HG03095 (cell line): ENCODE measurements around the gene ARPP19.
"Not testable (repeated sequence)": the region's sequence is repeated elsewhere in the genome, so short reads cannot be mapped to it uniquely, and the experiment has no call there.

ENCODE experiments used
- ATAC-seq: cut with Tn5 transposase; IDR thresholded peaks from one replicate; pipeline ENCODE4 v1.9.1; 2021; ENCODE audit warnings: moderate library complexity; ENCODE audit not compliant: unreplicated experiment

Gene ARPP19

GRCh38 chr15:52551762-52552161 lies 17.1 kb downstream of the ARPP19 start:
- ATAC-seq = no peak

- ATAC-seq = not testable (repeated sequence)
Observed at GRCh38 chr15:52551186-52551585, 17.6 kb downstream of the ARPP19 start.

DNA sequence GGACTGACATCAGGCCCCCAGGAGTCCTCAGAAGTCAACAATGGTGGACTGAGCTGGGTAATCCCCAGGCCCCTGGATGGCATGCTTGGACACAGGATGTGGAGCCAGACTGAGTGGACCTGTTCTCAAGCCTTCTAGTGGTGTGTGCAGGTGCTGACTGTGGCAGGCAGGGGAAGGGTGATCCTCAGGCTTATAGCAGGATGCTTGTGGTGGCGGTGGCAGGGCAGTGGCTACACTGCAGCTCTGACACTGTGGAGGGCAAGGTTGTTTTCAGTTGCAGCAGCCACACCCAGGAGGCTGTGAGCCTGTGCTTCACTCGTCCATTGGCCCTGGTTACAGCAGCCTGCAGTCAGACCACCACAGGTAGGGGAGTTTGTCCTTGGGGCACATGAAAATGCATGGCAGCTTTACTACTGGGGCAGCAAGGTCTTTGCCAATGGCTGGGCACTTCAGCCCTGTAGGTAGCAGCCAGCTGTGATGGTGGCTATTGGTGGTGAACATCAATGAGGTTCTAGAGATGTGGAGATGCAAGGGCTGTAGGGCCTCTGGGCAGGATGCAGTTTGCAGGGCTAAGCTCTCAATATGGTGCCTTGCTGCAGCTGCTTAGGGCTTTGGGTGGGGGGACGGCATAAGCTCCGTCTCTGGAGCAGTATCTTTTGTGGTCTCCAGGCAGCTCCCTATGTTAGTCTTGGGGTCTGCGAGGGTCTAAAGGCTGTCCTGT lies 22.6 kb downstream of the ARPP19 start:
- no peak for ATAC-seq

DNA sequence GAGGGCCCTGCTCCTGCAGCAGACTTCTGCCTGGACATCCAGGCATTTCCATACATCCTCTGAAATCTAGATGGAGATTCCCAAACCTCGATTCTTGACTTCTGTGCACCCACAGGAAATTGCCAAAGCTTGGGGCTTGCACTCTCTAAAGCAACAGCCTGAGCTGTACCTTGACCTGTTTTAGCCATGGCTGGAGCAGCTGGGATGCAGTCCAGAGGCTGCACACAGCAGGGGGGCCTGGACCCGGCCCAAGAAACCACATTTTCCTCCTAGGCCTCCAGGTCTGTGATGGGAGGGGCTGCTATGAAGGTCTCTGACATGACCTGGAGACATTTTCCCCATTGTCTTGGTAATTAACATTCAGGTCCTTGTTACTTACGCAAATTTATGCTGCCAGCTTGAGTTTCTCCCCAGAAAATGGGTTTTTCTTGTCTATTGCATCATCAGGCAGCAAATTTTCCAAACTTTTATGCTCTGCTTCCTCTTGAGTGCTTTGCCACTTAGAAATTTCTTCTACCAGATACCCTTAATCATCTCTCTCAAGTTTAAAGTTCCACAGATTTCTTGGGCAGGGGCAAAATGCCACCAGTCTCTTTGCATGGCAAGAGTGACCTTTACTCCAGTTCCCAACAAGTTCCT lies 28.3 kb downstream of the ARPP19 start:
- no peak for ATAC-seq

- ATAC-seq = no peak
Observed at GRCh38 chr15:52537459-52537858, 31.4 kb downstream of the ARPP19 start.

DNA sequence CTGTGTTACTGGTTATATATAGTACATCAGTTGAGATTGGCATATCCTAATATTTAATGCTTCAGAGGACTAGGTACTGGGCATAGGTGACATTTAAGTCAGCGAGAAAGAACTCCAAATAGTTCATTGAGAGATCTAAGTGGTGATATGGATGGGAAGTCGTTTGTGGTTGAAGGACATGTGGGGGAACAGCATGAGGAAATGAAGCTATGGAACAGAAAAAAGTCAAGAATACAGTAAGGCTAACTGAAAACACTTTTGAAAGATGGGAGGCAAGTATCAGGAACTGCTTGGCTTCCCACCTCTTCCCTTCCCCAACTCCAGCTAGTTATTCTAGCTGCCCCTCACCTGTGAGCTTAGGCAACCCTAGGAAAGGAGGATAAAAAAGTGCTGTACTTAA lies 36.4 kb downstream of the ARPP19 start:
- ATAC-seq = no peak

- no peak for ATAC-seq
Observed at GRCh38 chr15:52529940-52530339, 38.9 kb downstream of the ARPP19 start.

GRCh38 chr15:52529341-52529924 lies 39.4 kb downstream of the ARPP19 start:
- peak; percentile 3 for ATAC-seq

GRCh38 chr15:52528564-52529340 lies 40.1 kb downstream of the ARPP19 start, which contains the start of gene MYO5A:
Gene MYO5A (minus strand): TSS chr15:52528880. CDS start chr15:52528806, 74 bp downstream.
- ATAC-seq = peak; percentile 74

DNA sequence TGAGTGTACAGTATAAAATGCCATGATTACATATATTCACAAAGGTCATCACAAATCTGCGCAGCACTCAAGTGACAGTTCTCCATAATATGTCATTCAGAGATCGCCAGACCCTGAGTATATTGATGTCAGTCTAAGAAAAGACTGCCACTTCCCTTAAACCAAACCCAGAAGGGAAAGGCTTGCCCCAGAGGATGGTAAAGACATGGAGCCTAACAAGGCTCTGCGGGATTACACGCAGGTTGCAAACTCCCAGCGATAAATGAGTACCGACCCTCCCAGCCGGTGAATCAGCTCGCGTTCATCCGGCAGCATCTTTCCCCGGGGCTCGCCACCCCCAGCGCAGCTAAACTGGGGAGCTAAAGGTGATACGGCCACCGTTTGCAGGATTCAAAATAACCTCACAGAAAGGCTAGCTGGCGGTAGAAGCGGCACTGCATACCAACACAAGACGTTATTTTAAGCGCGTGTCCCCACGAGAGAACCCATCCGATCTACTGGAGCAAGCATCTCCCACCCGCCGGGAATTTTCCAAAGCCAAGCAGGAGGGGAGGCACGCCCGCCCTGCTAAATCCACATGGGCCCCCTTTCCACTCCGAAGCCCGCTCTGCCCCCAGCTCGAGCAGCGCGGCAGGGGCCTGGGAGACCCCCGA lies 40.8 kb downstream of the ARPP19 start:
- ATAC-seq = peak; percentile 4

GRCh38 chr15:52527196-52527910 lies 41.5 kb downstream of the ARPP19 start:
- no peak for ATAC-seq

DNA sequence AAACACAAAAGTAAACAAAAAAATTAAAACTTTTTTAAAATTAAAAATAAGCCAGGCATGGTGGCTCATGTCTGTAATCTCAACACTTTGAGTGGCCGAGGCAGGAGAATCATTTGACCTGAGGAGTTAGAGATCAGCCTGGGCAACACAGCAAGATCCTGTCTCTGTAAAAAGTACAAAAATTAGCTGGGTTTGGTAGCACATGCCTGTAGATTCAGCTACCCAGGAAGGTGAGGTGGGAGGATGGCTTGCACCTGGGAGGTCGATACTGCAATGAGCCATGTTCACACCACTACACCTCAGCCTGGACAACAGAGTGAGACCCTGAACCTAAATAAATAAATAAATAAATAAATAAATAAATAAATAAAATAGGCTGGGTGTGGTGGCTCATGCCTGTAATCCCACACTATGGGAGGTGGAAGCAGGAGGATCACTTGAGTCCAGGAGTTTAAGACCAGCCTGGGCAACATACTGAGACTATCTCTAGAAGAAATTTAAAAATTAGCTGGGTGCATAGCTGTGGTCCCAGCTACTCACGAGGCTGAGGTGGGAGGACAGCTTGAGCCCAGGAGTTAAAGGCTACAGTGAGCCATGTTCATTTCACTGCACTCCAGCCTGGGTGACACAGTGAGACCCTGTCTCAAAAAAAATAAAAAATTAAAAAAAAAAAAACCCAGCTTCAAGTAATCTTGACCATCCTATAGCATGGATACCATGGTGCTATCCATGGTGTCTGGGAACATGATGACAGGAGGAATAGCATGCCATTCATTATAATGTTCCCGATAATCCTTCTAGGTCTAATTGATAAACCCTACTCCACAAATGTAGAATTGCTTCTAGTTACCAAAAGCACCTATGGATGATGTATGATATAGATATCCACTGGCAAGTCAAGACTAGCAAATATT lies 44.4 kb downstream of the ARPP19 start:
- ATAC-seq = no peak

- ATAC-seq = no peak
Observed at GRCh38 chr15:52523647-52524046, 45.2 kb downstream of the ARPP19 start.

- ATAC-seq = no peak
Observed at GRCh38 chr15:52523192-52523591, 45.6 kb downstream of the ARPP19 start.

DNA sequence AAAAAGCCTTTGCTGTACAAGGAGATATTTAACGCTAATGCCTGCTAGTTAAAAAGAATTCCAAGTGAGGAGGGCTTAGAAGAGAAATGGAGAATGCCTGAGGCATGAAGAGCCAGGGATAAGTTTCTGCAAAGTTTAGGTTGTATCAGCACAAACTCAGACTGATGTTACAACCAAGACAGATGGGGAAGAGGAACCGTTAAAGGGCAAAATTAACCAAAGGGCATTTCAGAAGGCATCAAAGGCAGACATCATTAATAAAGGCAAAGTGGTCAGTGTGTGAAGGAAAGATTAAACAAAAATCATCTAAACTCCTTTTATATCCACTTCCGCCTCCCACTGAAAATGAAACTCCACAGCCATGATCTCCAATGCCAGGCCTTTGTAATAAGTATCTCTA lies 47.1 kb downstream of the ARPP19 start:
- ATAC-seq = no peak

GRCh38 chr15:52520421-52520820 lies 48.4 kb downstream of the ARPP19 start:
- no peak for ATAC-seq

DNA sequence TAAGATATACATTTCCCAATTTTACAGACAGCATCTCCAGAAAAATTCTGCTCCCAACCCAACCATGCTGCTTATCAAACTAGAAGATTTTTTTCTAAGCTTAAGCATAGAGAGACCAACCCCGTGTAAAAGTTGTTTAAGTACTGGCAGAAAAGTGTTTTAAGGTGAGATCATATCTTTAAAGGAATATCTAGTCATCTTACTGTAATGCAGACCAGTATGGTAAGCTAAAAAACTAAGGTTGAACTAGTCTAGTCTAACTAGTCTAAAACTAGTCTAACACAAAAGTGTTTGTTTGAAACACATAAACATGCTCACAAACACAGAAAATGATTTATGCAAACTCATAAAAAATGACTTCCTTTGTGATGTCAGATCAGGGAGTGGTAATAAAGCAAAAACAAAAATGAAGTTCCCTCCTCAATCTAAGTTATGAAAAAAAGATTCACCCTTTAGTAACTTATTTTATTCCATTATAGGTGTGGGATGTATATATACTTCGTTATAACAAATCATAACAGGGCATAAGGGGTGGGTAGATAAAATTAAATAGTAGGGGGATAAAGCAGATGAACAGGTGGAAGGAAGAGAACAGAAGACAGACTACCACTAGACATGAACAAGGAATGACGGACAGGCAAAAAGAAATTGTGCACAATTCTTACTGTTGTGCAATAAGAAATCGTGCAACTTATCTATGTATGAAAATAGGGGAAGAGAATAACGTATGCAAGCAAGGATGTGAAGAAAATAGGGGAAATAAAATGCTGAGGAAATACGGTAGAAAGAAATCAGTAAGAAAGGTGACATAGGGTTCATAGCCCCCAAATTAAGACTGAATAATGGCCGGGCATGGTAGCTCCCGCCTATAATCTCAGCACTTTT lies 50.1 kb downstream of the ARPP19 start:
- ATAC-seq = no peak

GRCh38 chr15:52517014-52517413 lies 51.8 kb downstream of the ARPP19 start:
- ATAC-seq = no peak
